Cardiac muscle cell (in vitro differentiated cells and primary cell): ENCODE data around the gene BRD3. TPM values are rescaled to one million over a fixed set of nuclear protein-coding genes. Genes with fewer than 3 reads are reported as not detected.

Experiments used
- DNase-seq, 2 donors: peaks; one replicate each; pipeline versions ENCODE4 v3.0.0 to v3.0.0-alpha.2; 2010 to 2017; ENCODE audit warnings: low read depth in 1 of 2, low spot score in 1 of 2
- H3K27ac ChIP-seq: fragments of 200-600 bp; sonication (generic); 2 replicates; pipeline ENCODE4 v1.5.1; 2016
- H3K27me3 ChIP-seq: fragments of 200-600 bp; sonication (generic); 2 replicates; pipeline ENCODE4 v1.6.0; 2016; ENCODE audit warnings: control low read depth
- H3K36me3 ChIP-seq: fragments of 200-600 bp; sonication (generic); 2 replicates; pipeline ENCODE4 v1.5.1; 2016; ENCODE audit warnings: control low read depth
- H3K4me1 ChIP-seq: fragments of 200-600 bp; sonication (generic); 2 replicates; pipeline ENCODE4 v1.8.1; 2017; ENCODE audit warnings: low read depth, mild to moderate bottlenecking, mixed run types
- H3K4me3 ChIP-seq: fragments of 200-600 bp; sonication (generic); 2 replicates; pipeline ENCODE4 v1.5.1; 2016; ENCODE audit warnings: mild to moderate bottlenecking
- H3K9me3 ChIP-seq: fragments of 200-600 bp; sonication (generic); 2 replicates; pipeline ENCODE4 v1.5.1; 2017; ENCODE audit warnings: low read depth, mild to moderate bottlenecking, control low read depth
- CTCF ChIP-seq: IDR thresholded peaks from 2 replicates; pipeline ENCODE4 v1.5.1; 2012; ENCODE audit warnings: low read depth, mild to moderate bottlenecking, low read length
- polyA plus RNA-seq: library from polyadenylated mRNA; unstranded; fragments of >200 nt; fragmentation: Nextera tagmentation; extraction: Ambion mirVana; gene quantifications from 2 replicates; pipeline ENCODE4 v1.2.1, GENCODE V29; 2016
- total RNA-seq: library from RNA; depleted of rRNA; stranded (reverse); fragments of >200 nt; gene quantifications from 2 replicates; pipeline ENCODE4 v1.2.3, GENCODE V29; 2016

BRD3 gene
- total and polyA plus RNA-seq, 2 experiments from 2014 or later, result 42.6 to 44.9 TPM

- no peaks in the 10 kb centered on the region for H3K9me3 ChIP-seq
Measured at GRCh38 chr9:134069480-134070399, 1.9 kb upstream of the BRD3 start.

GRCh38 chr9:134068744-134069479 lies 1.1 kb upstream of the BRD3 start:
- H3K4me1 ChIP-seq, result peaks cover 11% of the 10 kb centered on the region
- no peak for TF ChIP-seq CTCF
- no peak for DNase-seq
- no peaks in the 10 kb centered on the region for H3K9me3 ChIP-seq
- H3K27me3 ChIP-seq, result peaks cover 4% of the 10 kb centered on the region
- peak overlapping the region; percentile 98 for H3K4me3 ChIP-seq
- peak overlapping the region; percentile 94 for H3K27ac ChIP-seq
- H3K36me3 ChIP-seq, result no peaks in the 10 kb centered on the region

More at GRCh38 chr9:134069480-134070399, 1.9 kb upstream of the BRD3 start:
- no peak overlapping the region for H3K4me3 ChIP-seq
- peaks cover 4% of the 10 kb centered on the region for H3K27me3 ChIP-seq
- peaks cover 9% of the 10 kb centered on the region for H3K4me1 ChIP-seq
- no peak for DNase-seq
- no peak overlapping the region for H3K27ac ChIP-seq
- TF ChIP-seq CTCF, result no peak
- H3K36me3 ChIP-seq, result no peaks in the 10 kb centered on the region

GRCh38 chr9:134066913-134067851 lies 644 bp downstream of the BRD3 start:
- H3K36me3 ChIP-seq, result no peaks in the 10 kb centered on the region
- H3K27me3 ChIP-seq, result peaks cover 4% of the 10 kb centered on the region
- peak overlapping the region; percentile 84 for H3K4me3 ChIP-seq
- peak overlapping the region; percentile 85 for H3K27ac ChIP-seq
- no peak for TF ChIP-seq CTCF
- peak; percentile 46 to 67 for DNase-seq
- H3K4me1 ChIP-seq, result peaks cover 16% of the 10 kb centered on the region
- no peaks in the 10 kb centered on the region for H3K9me3 ChIP-seq

- Histone ChIP-seq H3K27me3 (peaks cover 4% of the 10 kb centered on the region), H3K9me3 (no peaks in the 10 kb centered on the region), H3K4me1 (peaks cover 23% of the 10 kb centered on the region), H3K27ac (peak overlapping the region; percentile 85), H3K36me3 (no peaks in the 10 kb centered on the region), H3K4me3 (peak overlapping the region; percentile 84)
- TF ChIP-seq CTCF, result no peak
- peak; percentile 30 to 40 for DNase-seq
Measured at GRCh38 chr9:134066526-134066912, 1.3 kb downstream of the BRD3 start.
